ENCODE data around the gene ZDHHC14. TPM values are rescaled to one million over a fixed set of nuclear protein-coding genes. Genes with fewer than 3 reads are reported as not detected.

Gene ZDHHC14
- total and polyA plus RNA-seq, 2 of the 8 experiments (the other 6 are each of a cell fraction or from before 2014, with no cell fraction given) = 2.9 to 5.3 TPM

- TF ChIP-seq SIN3A (conservative IDR thresholded peaks at IDR 0.05 in 1 of 2, IDR thresholded peaks at IDR 0.05 in 1 of 2; ENCODE audit: low read depth in 1 of 2, low read length in 2 of 2) = no peak
- TF ChIP-seq TBP (IDR thresholded peaks at IDR 0.05; ENCODE audit: low read depth, low read length) = no peak
- TF ChIP-seq RFX5 (IDR thresholded peaks at IDR 0.05; ENCODE audit: borderline replicate concordance, low read depth, low read length) = no peak
Measured at GRCh38 chr6:157517601-157518359, 136.8 kb downstream of the ZDHHC14 start (continued).
